ENCODE measurements around the gene WWC2. TPM values are rescaled to one million over a fixed set of nuclear protein-coding genes. Genes with fewer than 3 reads are reported as not detected.

The WWC2 gene
- total and polyA plus RNA-seq, 2 experiments from 2014 or later, result 50.5 to 74.2 TPM

DNA sequence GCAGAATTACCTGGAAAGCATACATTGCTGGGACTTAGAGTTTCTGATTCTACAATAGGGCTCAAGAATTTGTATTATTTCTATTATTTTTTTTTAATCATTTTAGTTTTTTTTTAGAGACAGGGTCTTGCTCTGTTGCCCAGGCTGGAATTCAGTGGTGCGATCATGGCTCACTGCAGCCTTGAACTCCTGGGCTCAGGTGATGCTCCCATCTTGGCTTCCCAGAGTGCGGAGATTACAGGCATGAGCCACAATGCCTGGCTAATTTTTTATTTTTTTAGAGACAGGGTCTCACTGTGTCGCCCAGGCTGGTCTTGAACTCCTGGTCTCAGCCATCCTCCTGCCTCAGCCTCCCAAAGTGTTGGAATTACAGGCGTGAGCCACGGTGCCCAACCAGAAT lies 92.6 kb downstream of the WWC2 start:
- no peaks in the 10 kb centered on the region for H3F3A ChIP-seq (replicated peaks; ENCODE audit: low read depth)
- no peak overlapping the region for H2AFZ ChIP-seq
- no peaks in the 10 kb centered on the region; the same call in 2 of the 3 replicates for H3K9me3 Mint-ChIP-seq
- no peaks in the 10 kb centered on the region for H3K27me3 ChIP-seq (ENCODE audit: insufficient read depth)
- H4K20me1 ChIP-seq (replicated peaks; ENCODE audit: insufficient read depth), result peaks cover 16% of the 10 kb centered on the region; the same call in 1 of the 2 replicates
- peaks cover 97% of the 10 kb centered on the region for H3K79me2 ChIP-seq (replicated peaks; ENCODE audit: insufficient read depth)
- H3K4me2 ChIP-seq, result no peak overlapping the region
- no peak overlapping the region for H3K4me3 ChIP-seq
- TF ChIP-seq, protein P1, sequence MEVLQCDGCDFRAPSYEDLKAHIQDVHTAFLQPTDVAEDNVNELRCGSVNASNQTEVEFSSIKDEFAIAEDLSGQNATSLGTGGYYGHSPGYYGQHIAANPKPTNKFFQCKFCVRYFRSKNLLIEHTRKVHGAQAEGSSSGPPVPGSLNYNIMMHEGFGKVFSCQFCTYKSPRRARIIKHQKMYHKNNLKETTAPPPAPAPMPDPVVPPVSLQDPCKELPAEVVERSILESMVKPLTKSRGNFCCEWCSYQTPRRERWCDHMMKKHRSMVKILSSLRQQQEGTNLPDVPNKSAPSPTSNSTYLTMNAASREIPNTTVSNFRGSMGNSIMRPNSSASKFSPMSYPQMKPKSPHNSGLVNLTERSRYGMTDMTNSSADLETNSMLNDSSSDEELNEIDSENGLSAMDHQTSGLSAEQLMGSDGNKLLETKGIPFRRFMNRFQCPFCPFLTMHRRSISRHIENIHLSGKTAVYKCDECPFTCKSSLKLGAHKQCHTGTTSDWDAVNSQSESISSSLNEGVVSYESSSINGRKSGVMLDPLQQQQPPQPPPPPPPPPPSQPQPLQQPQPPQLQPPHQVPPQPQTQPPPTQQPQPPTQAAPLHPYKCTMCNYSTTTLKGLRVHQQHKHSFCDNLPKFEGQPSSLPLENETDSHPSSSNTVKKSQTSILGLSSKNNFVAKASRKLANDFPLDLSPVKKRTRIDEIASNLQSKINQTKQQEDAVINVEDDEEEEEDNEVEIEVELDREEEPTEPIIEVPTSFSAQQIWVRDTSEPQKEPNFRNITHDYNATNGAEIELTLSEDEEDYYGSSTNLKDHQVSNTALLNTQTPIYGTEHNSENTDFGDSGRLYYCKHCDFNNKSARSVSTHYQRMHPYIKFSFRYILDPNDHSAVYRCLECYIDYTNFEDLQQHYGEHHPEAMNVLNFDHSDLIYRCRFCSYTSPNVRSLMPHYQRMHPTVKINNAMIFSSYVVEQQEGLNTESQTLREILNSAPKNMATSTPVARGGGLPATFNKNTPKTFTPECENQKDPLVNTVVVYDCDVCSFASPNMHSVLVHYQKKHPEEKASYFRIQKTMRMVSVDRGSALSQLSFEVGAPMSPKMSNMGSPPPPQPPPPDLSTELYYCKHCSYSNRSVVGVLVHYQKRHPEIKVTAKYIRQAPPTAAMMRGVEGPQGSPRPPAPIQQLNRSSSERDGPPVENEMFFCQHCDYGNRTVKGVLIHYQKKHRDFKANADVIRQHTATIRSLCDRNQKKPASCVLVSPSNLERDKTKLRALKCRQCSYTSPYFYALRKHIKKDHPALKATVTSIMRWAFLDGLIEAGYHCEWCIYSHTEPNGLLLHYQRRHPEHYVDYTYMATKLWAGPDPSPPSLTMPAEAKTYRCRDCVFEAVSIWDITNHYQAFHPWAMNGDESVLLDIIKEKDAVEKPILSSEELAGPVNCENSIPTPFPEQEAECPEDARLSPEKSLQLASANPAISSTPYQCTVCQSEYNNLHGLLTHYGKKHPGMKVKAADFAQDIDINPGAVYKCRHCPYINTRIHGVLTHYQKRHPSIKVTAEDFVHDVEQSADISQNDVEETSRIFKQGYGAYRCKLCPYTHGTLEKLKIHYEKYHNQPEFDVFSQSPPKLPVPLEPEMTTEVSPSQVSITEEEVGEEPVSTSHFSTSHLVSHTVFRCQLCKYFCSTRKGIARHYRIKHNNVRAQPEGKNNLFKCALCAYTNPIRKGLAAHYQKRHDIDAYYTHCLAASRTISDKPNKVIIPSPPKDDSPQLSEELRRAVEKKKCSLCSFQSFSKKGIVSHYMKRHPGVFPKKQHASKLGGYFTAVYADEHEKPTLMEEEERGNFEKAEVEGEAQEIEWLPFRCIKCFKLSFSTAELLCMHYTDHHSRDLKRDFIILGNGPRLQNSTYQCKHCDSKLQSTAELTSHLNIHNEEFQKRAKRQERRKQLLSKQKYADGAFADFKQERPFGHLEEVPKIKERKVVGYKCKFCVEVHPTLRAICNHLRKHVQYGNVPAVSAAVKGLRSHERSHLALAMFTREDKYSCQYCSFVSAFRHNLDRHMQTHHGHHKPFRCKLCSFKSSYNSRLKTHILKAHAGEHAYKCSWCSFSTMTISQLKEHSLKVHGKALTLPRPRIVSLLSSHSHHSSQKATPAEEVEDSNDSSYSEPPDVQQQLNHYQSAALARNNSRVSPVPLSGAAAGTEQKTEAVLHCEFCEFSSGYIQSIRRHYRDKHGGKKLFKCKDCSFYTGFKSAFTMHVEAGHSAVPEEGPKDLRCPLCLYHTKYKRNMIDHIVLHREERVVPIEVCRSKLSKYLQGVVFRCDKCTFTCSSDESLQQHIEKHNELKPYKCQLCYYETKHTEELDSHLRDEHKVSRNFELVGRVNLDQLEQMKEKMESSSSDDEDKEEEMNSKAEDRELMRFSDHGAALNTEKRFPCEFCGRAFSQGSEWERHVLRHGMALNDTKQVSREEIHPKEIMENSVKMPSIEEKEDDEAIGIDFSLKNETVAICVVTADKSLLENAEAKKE (CRISPR knock-in tag; IDR thresholded peaks at IDR 0.05), result no peak
- TF ChIP-seq, protein P2, sequence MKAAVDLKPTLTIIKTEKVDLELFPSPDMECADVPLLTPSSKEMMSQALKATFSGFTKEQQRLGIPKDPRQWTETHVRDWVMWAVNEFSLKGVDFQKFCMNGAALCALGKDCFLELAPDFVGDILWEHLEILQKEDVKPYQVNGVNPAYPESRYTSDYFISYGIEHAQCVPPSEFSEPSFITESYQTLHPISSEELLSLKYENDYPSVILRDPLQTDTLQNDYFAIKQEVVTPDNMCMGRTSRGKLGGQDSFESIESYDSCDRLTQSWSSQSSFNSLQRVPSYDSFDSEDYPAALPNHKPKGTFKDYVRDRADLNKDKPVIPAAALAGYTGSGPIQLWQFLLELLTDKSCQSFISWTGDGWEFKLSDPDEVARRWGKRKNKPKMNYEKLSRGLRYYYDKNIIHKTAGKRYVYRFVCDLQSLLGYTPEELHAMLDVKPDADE (IDR thresholded peaks at IDR 0.05), result no peak
- no peak for TF ChIP-seq NANOG (IDR thresholded peaks at IDR 0.05; ENCODE audit: borderline replicate concordance)
- TF ChIP-seq ZNF331 (CRISPR knock-in tag; IDR thresholded peaks at IDR 0.05; ENCODE audit: low read depth), result no peak
- TF ChIP-seq, protein P3, sequence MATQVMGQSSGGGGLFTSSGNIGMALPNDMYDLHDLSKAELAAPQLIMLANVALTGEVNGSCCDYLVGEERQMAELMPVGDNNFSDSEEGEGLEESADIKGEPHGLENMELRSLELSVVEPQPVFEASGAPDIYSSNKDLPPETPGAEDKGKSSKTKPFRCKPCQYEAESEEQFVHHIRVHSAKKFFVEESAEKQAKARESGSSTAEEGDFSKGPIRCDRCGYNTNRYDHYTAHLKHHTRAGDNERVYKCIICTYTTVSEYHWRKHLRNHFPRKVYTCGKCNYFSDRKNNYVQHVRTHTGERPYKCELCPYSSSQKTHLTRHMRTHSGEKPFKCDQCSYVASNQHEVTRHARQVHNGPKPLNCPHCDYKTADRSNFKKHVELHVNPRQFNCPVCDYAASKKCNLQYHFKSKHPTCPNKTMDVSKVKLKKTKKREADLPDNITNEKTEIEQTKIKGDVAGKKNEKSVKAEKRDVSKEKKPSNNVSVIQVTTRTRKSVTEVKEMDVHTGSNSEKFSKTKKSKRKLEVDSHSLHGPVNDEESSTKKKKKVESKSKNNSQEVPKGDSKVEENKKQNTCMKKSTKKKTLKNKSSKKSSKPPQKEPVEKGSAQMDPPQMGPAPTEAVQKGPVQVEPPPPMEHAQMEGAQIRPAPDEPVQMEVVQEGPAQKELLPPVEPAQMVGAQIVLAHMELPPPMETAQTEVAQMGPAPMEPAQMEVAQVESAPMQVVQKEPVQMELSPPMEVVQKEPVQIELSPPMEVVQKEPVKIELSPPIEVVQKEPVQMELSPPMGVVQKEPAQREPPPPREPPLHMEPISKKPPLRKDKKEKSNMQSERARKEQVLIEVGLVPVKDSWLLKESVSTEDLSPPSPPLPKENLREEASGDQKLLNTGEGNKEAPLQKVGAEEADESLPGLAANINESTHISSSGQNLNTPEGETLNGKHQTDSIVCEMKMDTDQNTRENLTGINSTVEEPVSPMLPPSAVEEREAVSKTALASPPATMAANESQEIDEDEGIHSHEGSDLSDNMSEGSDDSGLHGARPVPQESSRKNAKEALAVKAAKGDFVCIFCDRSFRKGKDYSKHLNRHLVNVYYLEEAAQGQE (IDR thresholded peaks at IDR 0.05; ENCODE audit: unreplicated experiment), result no peak
- no peak for TF ChIP-seq ZNF114 (CRISPR knock-in tag; IDR thresholded peaks at IDR 0.05)
- TF ChIP-seq STAT1 (IDR thresholded peaks at IDR 0.05; ENCODE audit: unreplicated experiment), result no peak
- no peak for TF ChIP-seq CREB1 (CRISPR knock-in tag; IDR thresholded peaks at IDR 0.05; ENCODE audit: low read depth)
- TF ChIP-seq EZH2phosphoT487 (IDR thresholded peaks at IDR 0.05; ENCODE audit: unreplicated experiment), result no peak
- TF ChIP-seq, protein P4, sequence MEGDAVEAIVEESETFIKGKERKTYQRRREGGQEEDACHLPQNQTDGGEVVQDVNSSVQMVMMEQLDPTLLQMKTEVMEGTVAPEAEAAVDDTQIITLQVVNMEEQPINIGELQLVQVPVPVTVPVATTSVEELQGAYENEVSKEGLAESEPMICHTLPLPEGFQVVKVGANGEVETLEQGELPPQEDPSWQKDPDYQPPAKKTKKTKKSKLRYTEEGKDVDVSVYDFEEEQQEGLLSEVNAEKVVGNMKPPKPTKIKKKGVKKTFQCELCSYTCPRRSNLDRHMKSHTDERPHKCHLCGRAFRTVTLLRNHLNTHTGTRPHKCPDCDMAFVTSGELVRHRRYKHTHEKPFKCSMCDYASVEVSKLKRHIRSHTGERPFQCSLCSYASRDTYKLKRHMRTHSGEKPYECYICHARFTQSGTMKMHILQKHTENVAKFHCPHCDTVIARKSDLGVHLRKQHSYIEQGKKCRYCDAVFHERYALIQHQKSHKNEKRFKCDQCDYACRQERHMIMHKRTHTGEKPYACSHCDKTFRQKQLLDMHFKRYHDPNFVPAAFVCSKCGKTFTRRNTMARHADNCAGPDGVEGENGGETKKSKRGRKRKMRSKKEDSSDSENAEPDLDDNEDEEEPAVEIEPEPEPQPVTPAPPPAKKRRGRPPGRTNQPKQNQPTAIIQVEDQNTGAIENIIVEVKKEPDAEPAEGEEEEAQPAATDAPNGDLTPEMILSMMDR (conservative IDR thresholded peaks at IDR 0.05; ENCODE audit: low read depth in 2 of 2), result no peak
- TF ChIP-seq EZH2 (IDR thresholded peaks at IDR 0.05; ENCODE audit: low read depth, unreplicated experiment), result no peak
- no peak for TF ChIP-seq JUNB (IDR thresholded peaks at IDR 0.05; ENCODE audit: unreplicated experiment)
- no peak for TF ChIP-seq POLR2AphosphoS5 (IDR thresholded peaks at IDR 0.05; ENCODE audit: low read depth)
- peaks cover 2% of the 10 kb centered on the region for H3K27me3 Mint-ChIP-seq (ENCODE audit: insufficient read depth, low read depth, poor library complexity)
- peaks cover 54% of the 10 kb centered on the region for H3K4me1 ChIP-seq (ENCODE audit: insufficient read depth)
- H3K36me3 Mint-ChIP-seq (ENCODE audit: low read depth), result peaks cover 16% of the 10 kb centered on the region
- H3K27ac Mint-ChIP-seq, result no peak overlapping the region
- DNase-seq (ENCODE audit: low spot score) (no peak), ATAC-seq (no peak)
- H3K9me2 ChIP-seq (ENCODE audit: insufficient read depth), result no peaks in the 10 kb centered on the region
- no peak overlapping the region for H3K27ac ChIP-seq (ENCODE audit: low read depth)
- no peak overlapping the region for H3K4me3 Mint-ChIP-seq
- peaks cover 66% of the 10 kb centered on the region for H3K4me1 Mint-ChIP-seq
- H3K36me3 ChIP-seq (ENCODE audit: insufficient read depth), result no peaks in the 10 kb centered on the region
